Thoracic aorta (tissue), 2 donors: Measurements from ENCODE around the gene ZBTB17. TPM values are rescaled to one million over a fixed set of nuclear protein-coding genes. Genes with fewer than 3 reads are reported as not detected.

Experiments
- ATAC-seq: fragments of 150-250 bp; one replicate; pipeline ENCODE4 v1.8.0; 2017; ENCODE audit warnings: low read depth; ENCODE audit not compliant: insufficient number of reproducible peaks, low FRiP score
- DNase-seq: peaks from one replicate; pipeline ENCODE4 v3.0.0-alpha.2; 2020; ENCODE audit warnings: low spot score
- H3K27ac ChIP-seq, 2 donors: fragments of 200-600 bp; sonication (generic); 1 replicate in 1 of 2; 2 replicates in 1 of 2; pipeline ENCODE4 v1.5.1; 2016; ENCODE audit warnings: mild to moderate bottlenecking in 2 of 2, moderate library complexity in 2 of 2
- H3K27me3 ChIP-seq: fragments of 200-600 bp; sonication (generic); replicated peaks from 2 replicates; pipeline ENCODE4 v1.6.0; 2016; ENCODE audit warnings: mild to moderate bottlenecking; ENCODE audit not compliant: insufficient read depth
- H3K36me3 ChIP-seq: fragments of 200-600 bp; sonication (generic); one replicate; pipeline ENCODE4 v1.5.1; 2016
- H3K4me1 ChIP-seq, 2 donors: fragments of 200-600 bp; sonication (generic); 1 replicate in 1 of 2; 2 replicates in 1 of 2; pipeline versions ENCODE4 v1.5.1 to v1.6.0; 2016; ENCODE audit warnings: low read depth in 2 of 2, mild to moderate bottlenecking in 1 of 2; ENCODE audit not compliant: control insufficient read depth in 1 of 2
- H3K4me3 ChIP-seq: fragments of 200-600 bp; sonication (generic); 2 replicates; pipeline ENCODE4 v1.5.1; 2016; ENCODE audit warnings: mild to moderate bottlenecking
- H3K9me3 ChIP-seq: fragments of 200-600 bp; sonication (generic); 2 replicates; pipeline ENCODE4 v1.5.1; 2016
- total RNA-seq, 2 donors: library from RNA; depleted of rRNA; stranded (reverse); fragments of >200 nt; gene quantifications; one replicate each; pipeline versions ENCODE4 v1.1.0 to v1.2.3, GENCODE V29; 2016
- TF ChIP-seq, protein P1 (sequence below): fragments of 200-600 bp; sonication (generic); IDR thresholded peaks from one replicate; pipeline ENCODE4 v1.5.1; 2019; ENCODE audit warnings: antibody characterized with exemption

ZBTB17 gene
- total RNA-seq, 2 donors from 2014 or later = 42.9 to 46.5 TPM

DNA sequence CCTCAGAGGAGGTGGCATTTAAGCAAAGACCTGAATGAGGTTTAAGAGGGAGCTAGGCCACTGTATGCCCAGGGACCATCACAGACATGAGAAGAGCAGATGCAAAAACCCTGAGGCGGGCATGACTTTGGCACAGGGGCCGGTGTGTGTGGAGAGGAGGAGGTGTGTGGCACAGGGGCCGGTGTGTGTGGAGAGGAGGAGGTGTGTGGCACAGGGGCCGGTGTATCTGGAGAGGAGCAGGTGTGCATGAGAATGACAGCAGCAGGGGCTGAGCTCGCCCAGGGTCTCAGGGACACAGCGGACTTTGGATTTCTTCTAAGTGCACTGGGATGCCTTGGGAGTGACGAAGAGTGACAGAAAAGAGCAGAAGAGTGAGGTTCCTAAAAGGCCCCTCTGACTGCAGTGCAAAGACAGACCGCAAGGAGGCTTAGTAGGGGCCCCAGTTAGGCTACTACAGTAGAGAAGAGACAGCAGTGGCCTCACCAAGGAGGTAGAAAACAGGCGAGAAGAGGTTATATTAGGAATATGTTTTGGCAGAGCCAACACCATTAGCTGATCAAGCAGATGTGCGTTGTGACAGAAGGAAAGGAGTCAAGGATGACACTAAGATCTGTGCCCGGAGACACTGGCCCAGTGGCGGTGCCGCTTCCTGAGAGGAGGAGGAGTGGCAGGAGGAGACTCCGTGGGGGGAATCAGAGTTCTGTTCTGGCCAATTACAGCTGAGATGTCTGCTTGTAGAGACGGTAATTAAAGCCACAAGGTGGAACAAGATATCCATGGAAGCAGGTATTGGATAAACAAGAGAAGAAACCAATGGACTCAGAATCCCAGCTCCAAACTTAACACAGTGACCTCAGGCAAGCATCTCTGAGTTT is 18.4 kb downstream of the ZBTB17 start:
- Histone ChIP-seq H3K27ac (peak overlapping the region; percentile 38 to 44), H3K4me3 (no peak overlapping the region), H3K36me3 (no peaks in the 10 kb centered on the region), H3K27me3 (no peaks in the 10 kb centered on the region), H3K9me3 (no peaks in the 10 kb centered on the region), H3K4me1 (peaks cover 30 to 69% of the 10 kb centered on the region in 2 donors)
- ATAC-seq (no peak), DNase-seq (no peak)
- TF ChIP-seq, protein P1, sequence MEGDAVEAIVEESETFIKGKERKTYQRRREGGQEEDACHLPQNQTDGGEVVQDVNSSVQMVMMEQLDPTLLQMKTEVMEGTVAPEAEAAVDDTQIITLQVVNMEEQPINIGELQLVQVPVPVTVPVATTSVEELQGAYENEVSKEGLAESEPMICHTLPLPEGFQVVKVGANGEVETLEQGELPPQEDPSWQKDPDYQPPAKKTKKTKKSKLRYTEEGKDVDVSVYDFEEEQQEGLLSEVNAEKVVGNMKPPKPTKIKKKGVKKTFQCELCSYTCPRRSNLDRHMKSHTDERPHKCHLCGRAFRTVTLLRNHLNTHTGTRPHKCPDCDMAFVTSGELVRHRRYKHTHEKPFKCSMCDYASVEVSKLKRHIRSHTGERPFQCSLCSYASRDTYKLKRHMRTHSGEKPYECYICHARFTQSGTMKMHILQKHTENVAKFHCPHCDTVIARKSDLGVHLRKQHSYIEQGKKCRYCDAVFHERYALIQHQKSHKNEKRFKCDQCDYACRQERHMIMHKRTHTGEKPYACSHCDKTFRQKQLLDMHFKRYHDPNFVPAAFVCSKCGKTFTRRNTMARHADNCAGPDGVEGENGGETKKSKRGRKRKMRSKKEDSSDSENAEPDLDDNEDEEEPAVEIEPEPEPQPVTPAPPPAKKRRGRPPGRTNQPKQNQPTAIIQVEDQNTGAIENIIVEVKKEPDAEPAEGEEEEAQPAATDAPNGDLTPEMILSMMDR = no peak

DNA sequence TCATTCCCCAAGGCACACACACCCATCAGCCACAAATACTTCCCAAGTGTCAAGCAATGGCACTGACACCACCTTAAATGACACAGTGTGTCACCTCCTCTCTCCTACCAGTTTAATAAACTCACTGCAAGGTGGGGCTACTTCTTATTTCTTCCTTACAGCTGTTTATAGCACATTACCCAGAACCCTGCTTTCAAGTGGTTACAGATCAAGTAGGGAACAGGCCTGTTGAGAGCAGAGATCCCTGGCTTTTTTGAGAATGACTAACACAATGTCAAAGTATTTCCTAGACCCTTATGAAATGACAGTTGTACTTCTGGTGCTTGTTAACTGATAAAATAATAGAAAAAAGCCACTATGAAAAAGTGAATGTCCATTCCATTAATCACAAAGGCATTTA is 19.8 kb downstream of the ZBTB17 start:
- Histone ChIP-seq H3K36me3 (no peaks in the 10 kb centered on the region), H3K4me3 (no peak overlapping the region), H3K4me1 (peaks cover 43 to 78% of the 10 kb centered on the region in 2 donors), H3K9me3 (no peaks in the 10 kb centered on the region), H3K27me3 (no peaks in the 10 kb centered on the region), H3K27ac (peak overlapping the region; percentile 98 to 99)
- no peak for ATAC-seq
- DNase-seq = no peak
- TF ChIP-seq, protein P1 = no peak

DNA sequence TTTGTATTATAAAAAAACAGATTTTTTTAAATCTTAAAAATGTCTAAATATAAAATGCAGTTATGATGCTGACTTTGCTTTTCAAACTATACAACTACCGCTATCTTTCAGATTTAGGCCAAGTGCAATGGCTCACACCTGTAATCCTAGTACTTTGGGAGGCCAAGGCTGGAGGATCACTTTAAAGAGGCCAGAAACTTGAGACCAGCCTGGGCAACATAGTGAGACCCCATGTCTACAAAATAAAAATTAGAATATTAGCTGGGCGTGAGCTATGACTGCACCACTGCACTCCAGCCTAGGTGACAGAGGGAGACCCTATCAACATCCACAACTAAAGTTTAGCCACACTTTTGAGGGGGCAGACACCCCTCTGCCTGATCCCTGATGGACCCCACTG is 20.3 kb downstream of the ZBTB17 start:
- peak overlapping the region; percentile 98 to 99 for H3K27ac ChIP-seq
- DNase-seq = no peak

DNA sequence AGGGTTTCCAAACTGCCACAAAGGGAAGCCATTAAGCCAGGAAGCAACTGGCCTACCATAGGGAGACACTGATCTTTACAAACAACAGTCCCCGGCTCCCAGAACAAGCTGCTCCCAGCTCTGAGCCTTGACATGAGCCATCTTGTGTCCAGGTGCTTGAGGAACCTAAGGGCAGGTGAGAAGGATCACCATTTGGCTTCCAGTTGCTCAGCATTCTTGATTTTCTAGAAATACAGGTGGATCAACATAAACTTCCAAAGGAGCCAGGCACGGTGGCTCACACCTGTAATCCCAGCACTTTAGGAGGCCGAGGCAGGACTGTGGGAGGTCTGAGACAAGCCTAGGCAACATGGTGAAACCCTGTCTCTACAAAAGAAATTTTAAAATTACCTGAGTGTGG is 21.6 kb downstream of the ZBTB17 start:
- Histone ChIP-seq H3K9me3 (no peaks in the 10 kb centered on the region), H3K4me1 (peaks cover 58 to 91% of the 10 kb centered on the region in 2 donors), H3K27me3 (no peaks in the 10 kb centered on the region), H3K4me3 (no peak overlapping the region), H3K36me3 (no peaks in the 10 kb centered on the region), H3K27ac (peak overlapping the region; percentile 98 to 99)
- ATAC-seq = no peak
- DNase-seq = no peak
- TF ChIP-seq, protein P1 = no peak

More for the DNA sequence above, 20.3 kb downstream of the ZBTB17 start:
- no peak for ATAC-seq
- H3K4me3 ChIP-seq = no peak overlapping the region
- TF ChIP-seq, protein P1 = no peak
- peaks cover 49 to 84% of the 10 kb centered on the region in 2 donors for H3K4me1 ChIP-seq
- H3K27me3 ChIP-seq = no peaks in the 10 kb centered on the region
- no peaks in the 10 kb centered on the region for H3K36me3 ChIP-seq
- H3K9me3 ChIP-seq = no peaks in the 10 kb centered on the region

DNA sequence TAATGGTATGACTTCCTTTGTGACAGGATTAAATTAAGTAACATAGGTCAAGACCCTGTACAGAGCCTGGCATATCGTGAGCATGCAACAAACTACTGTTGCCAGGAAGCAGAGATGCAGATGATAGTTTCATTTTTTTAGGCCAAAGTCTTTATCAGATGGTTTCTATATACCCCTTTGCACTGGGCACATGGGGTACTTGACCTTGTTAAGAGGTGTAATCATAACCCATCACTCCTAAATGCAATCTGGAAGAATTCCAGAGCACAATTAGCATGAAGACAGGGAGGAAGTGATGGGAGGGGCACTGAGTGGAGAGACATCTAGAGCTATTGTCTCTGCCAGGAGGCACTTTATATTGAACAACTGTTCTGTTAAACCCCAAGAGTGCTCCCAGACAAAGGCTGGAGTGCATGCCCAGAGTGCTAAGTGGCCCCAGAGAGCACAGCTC is 22.1 kb downstream of the ZBTB17 start:
- H3K4me3 ChIP-seq = no peak overlapping the region
- ATAC-seq (no peak), DNase-seq (no peak)
- H3K9me3 ChIP-seq = no peaks in the 10 kb centered on the region
- H3K27ac ChIP-seq = peak overlapping the region; percentile 98 to 99
- no peaks in the 10 kb centered on the region for H3K36me3 ChIP-seq
- H3K4me1 ChIP-seq = peaks cover 57 to 92% of the 10 kb centered on the region in 2 donors
- TF ChIP-seq, protein P1 = no peak
- H3K27me3 ChIP-seq = no peaks in the 10 kb centered on the region
